GM18873 (cell line): ENCODE measurements around the gene NGB.

Experiments used
- ATAC-seq: cut with Tn5 transposase; IDR thresholded peaks from one replicate; pipeline ENCODE4 v1.9.1; 2021; ENCODE audit warnings: mild to moderate bottlenecking, moderate library complexity, moderate number of reproducible peaks; ENCODE audit not compliant: unreplicated experiment, low FRiP score

The NGB gene

DNA sequence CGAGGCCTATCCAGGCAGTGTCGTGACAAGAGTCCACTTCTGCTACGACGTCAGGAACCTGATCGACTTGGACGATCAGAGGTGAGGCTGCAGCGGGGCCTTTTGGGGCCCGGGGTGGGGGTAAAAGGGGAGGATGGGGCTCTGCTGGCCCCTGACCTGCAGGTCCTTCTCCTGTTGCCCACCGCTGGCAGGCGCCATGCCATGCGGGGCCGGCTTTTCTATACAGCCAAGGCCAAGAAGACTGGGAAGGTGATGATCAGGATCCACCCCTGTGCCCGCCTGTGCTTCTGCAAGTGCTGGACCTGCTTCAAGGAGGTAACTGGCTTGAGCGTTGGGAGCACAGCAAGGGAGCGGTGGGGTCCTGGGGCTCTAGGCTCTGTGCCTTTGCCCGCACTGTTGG is 31.6 kb downstream of the NGB start:
- ATAC-seq = no peak

DNA sequence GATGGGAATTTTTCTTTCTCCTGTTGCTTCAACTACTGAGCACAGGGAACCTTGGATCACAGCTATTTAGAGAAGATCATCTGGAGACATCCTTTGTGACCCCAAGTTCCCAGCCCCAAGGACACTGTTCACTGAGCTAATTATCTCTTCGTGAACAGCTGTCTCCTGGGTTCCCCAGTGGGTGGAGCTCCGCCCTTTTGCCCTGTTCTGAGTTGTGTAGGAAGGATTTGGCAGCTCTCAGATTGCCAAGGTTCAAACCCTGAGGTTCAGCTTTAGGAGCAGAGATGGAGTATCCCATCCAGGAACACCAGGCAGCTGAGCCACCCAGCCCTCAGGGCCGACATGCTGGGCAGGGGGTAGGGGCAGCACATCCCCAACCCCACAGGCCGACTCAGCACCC is 32.0 kb downstream of the NGB start:
- ATAC-seq = no peak

- no peak for ATAC-seq
Measured at GRCh38 chr14:77238356-77238755, 32.6 kb downstream of the NGB start.

GRCh38 chr14:77236814-77237213 is 34.2 kb downstream of the NGB start:
- ATAC-seq = no peak

GRCh38 chr14:77231721-77232120 is 39.3 kb downstream of the NGB start:
- ATAC-seq = no peak

GRCh38 chr14:77230914-77231313 is 40.1 kb downstream of the NGB start:
- no peak for ATAC-seq

GRCh38 chr14:77228056-77228455 is 43.0 kb downstream of the NGB start:
- ATAC-seq = no peak

DNA sequence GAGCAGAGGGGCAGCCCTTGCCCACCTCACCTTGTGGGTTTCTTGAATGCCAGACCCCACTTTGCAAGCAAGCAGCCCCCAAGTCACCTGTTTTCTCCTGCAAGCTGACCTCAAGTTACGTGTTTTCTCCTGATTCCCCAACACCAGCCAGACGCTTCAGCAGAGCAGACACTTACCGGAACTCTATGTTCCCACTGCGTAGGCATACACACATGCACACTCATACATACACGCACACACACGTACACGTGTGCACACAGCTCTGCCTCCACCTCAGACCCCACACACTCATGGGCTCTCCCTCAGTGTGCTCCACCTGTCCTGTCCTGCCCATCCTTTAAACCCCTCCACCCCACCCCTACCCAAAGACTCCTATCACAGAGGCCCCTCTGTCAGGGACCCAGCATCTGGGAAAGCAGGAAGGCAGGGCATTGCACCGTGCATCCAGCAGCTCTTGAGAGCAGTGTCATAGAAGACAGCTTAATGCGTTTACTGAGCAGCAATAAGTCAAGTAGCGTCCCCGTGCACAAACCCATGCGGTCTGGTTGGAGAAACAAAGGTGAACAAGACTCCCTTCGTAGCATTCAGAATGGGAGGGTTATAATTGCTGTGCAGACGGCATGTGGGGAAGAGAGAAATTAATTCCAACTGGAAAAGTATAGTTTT is 45.0 kb downstream of the NGB start:
- ATAC-seq = no peak

- no peak for ATAC-seq
Measured at GRCh38 chr14:77225254-77225653, 45.8 kb downstream of the NGB start.

DNA sequence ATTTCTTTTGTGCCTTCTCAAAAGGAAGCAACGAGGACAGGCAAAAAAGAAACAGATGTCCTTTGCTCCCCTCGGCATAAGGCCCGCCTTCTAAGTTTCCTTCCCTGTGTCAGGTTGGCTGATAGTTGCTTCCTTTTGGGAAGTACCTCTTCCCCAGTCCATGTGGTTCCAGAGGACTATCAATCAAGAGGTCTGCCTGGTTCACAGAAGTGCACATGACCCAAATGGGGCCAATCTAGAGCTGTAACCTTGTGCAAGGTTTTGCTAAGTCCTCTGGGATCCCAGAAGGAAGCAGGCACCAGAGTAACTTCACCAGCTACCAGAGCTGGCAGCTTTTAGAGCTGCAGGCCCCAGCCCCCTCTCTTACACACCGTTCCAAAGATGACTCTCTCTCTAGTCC is 46.8 kb downstream of the NGB start:
- ATAC-seq = no peak

GRCh38 chr14:77222546-77223225 is 48.3 kb downstream of the NGB start:
- ATAC-seq = no peak

GRCh38 chr14:77221241-77221871 is 49.6 kb downstream of the NGB start:
- ATAC-seq = no peak

GRCh38 chr14:77220246-77221017 is 50.6 kb downstream of the NGB start:
- no peak for ATAC-seq

- no peak for ATAC-seq
Measured at GRCh38 chr14:77219591-77219990, 51.4 kb downstream of the NGB start.

DNA sequence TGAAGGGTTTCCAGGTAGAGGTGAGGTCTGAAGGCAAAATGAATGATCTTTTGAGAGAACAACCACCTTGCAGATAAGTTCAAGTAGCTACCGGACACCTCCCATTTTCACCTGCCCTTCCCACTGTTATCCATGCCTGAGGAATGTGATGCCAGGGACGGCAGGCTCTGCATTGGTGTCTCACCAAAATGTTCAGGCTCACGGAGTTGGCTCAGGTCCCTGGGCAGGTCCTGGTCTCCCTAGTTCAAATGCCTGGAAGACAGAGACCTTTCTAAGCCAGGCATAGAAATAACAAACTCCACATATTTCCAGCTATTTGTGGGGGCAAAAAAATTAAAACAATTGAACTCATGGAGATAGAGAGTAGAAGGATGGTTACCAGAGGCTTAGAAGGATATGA is 53.5 kb downstream of the NGB start:
- no peak for ATAC-seq
